Neural progenitor cell (in vitro differentiated cells): Measurements from ENCODE around the gene BMPER. TPM values are rescaled to one million over a fixed set of nuclear protein-coding genes. Genes with fewer than 3 reads are reported as not detected.

Experiments
- DNase-seq: peaks from one replicate; pipeline ENCODE4 v3.0.0-alpha.2; 2016; ENCODE audit warnings: low spot score
- H2AFZ ChIP-seq: fragments of 200-600 bp; sonication (generic); replicated peaks from 2 replicates; pipeline ENCODE4 v1.6.1; 2016; ENCODE audit warnings: antibody characterized with exemption
- H3F3A ChIP-seq: fragments of 200-600 bp; sonication (generic); 2 replicates; pipeline ENCODE4 v1.6.1; 2016; ENCODE audit warnings: antibody characterized with exemption, low read depth
- H3K27ac ChIP-seq: fragments of 200-600 bp; sonication (generic); 2 replicates; pipeline ENCODE4 v1.5.1; 2016; ENCODE audit warnings: mild to moderate bottlenecking
- H3K27me3 ChIP-seq: fragments of 200-600 bp; sonication (generic); 2 replicates; pipeline ENCODE4 v1.6.1; 2016; ENCODE audit warnings: mild to moderate bottlenecking, moderate library complexity
- H3K36me3 ChIP-seq: fragments of 200-600 bp; sonication (generic); 2 replicates; pipeline ENCODE4 v1.5.1; 2016
- H3K4me1 ChIP-seq: fragments of 200-600 bp; sonication (generic); 2 replicates; pipeline ENCODE4 v1.6.1; 2016; ENCODE audit warnings: mixed run types
- H3K4me2 ChIP-seq: fragments of 200-600 bp; sonication (generic); 2 replicates; pipeline ENCODE4 v1.6.1; 2016
- H3K4me3 ChIP-seq: fragments of 200-600 bp; sonication (generic); 2 replicates; pipeline ENCODE4 v1.5.1; 2016
- H3K79me2 ChIP-seq: fragments of 200-600 bp; sonication (generic); 2 replicates; pipeline ENCODE4 v1.6.1; 2016; ENCODE audit warnings: low read depth
- H3K9ac ChIP-seq: fragments of 200-600 bp; sonication (generic); 2 replicates; pipeline ENCODE4 v1.6.1; 2016
- H3K9me3 ChIP-seq: fragments of 200-600 bp; sonication (generic); 2 replicates; pipeline ENCODE4 v1.5.1; 2016; ENCODE audit warnings: low read depth
- H4K20me1 ChIP-seq: fragments of 200-600 bp; sonication (generic); 2 replicates; pipeline ENCODE4 v1.6.1; 2016; ENCODE audit warnings: low read depth
- H3K27ac Mint-ChIP-seq: 3 replicates; pipeline ENCODE4 v1.8.0; 2021; ENCODE audit warnings: mixed read lengths
- H3K27me3 Mint-ChIP-seq: 2 replicates; pipeline ENCODE4 v1.8.0; 2022; ENCODE audit warnings: low read depth, mild to moderate bottlenecking, inconsistent platforms, moderate library complexity, mixed read lengths; ENCODE audit not compliant: insufficient read depth
- H3K36me3 Mint-ChIP-seq: 3 replicates; pipeline ENCODE4 v1.8.0; 2021; ENCODE audit warnings: mixed read lengths
- H3K4me1 Mint-ChIP-seq: 3 replicates; pipeline ENCODE4 v1.8.0; 2021; ENCODE audit warnings: mixed read lengths
- H3K4me3 Mint-ChIP-seq: 3 replicates; pipeline ENCODE4 v1.8.0; 2021; ENCODE audit warnings: mild to moderate bottlenecking, moderate library complexity, mixed read lengths
- H3K9me3 Mint-ChIP-seq: 3 replicates; pipeline ENCODE4 v1.8.0; 2020; ENCODE audit warnings: mixed read lengths
- EZH2 ChIP-seq: fragments of 200-600 bp; sonication (generic); IDR thresholded peaks from 2 replicates; pipeline ENCODE4 v1.6.1; 2017; ENCODE audit warnings: antibody characterized with exemption, mild to moderate bottlenecking, moderate library complexity
- EZH2phosphoT487 ChIP-seq: fragments of 200-600 bp; sonication (generic); IDR thresholded peaks from 2 replicates; pipeline ENCODE4 v1.6.1; 2017; ENCODE audit warnings: antibody characterized with exemption
- total RNA-seq: library from RNA; depleted of rRNA; stranded (reverse); fragments of >200 nt; gene quantifications from 2 replicates; pipeline ENCODE4 v1.2.3, GENCODE V29; 2015; ENCODE audit warnings: low replicate concordance
- TF ChIP-seq, protein P1 (sequence below): fragments of 200-600 bp; sonication (generic); IDR thresholded peaks from 2 replicates; pipeline ENCODE4 v1.5.1; 2017; ENCODE audit warnings: antibody characterized with exemption, mild to moderate bottlenecking

BMPER gene
- total RNA-seq, 1 donor from 2014 or later: 1.2 TPM

DNA sequence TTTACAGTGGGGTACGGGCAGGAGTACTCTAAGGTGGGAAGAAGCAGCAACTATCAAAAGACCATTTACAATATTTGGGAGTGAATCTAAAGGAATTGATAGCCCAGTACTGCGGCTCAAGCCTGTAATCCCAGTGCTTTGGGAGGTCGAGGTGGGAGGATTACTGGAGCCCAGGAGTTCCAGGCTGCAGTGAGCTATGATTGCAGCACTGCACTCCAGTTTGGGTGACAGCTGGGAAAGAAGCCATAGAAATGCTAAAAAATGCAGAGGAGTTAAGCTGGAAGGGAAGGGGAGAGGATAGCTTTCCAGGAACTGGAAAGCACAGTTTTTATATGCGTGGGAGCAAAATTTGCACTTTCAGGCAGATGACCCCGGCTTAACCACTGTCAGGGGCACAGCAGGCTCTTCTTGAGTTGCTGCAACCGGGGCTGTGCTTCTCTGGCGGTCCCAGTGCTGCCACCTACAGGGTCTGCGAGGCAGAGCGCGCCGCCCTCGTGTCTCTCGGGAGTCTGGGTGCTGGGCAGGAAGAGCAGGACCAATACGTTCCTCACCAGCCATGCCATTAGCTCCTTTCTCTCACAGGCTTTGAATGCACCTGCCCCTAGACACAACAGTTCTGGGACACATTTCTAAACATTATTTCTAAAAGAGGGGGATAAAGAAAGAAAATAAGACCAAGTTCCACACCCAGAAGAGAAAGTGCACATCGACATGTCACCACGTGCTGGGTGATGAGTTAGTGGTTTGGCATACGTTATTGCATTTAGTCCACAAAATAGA, 10.1 kb upstream of the BMPER start:
- no peak overlapping the region for H2AFZ ChIP-seq
- H3K4me3 ChIP-seq: no peak overlapping the region
- H3K4me3 Mint-ChIP-seq: no peak overlapping the region

DNA sequence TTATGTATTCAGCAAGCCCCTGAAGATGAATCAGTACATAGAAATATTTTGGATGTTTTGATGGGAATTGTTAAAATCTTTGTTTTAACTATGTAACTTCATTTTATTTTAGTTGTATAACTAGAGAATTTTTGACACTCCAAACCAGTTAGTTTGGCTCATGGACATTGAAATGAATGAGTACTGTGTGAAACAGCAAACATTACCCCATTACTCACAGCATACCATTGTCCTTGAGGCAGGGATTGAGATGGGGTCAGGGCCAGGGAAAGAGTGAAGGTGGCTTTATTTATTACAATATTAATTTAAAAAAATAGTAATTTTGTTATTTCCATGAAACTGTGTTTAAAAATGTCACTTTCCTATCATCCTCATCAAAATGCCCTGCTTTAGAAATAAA, 4.8 kb upstream of the BMPER start:
- Mint-ChIP-seq H3K27ac (no peak overlapping the region), H3K27me3 (peaks cover 15% of the 10 kb centered on the region), H3K9me3 (no peaks in the 10 kb centered on the region), H3K4me3 (no peak overlapping the region), H3K4me1 (peaks cover 5% of the 10 kb centered on the region), H3K36me3 (no peaks in the 10 kb centered on the region)
- Histone ChIP-seq H3K4me1 (peaks cover 10% of the 10 kb centered on the region), H3K27ac (no peak overlapping the region), H3K27me3 (peaks cover 33% of the 10 kb centered on the region), H3K4me2 (no peak overlapping the region), H3K9ac (no peak overlapping the region), H3K4me3 (no peak overlapping the region), H3K79me2 (no peaks in the 10 kb centered on the region), H3K9me3 (no peaks in the 10 kb centered on the region), H3K36me3 (no peaks in the 10 kb centered on the region), H3F3A (peaks cover 16% of the 10 kb centered on the region), H2AFZ (no peak overlapping the region), H4K20me1 (no peaks in the 10 kb centered on the region)
- no peak for DNase-seq
- TF ChIP-seq, protein P1, sequence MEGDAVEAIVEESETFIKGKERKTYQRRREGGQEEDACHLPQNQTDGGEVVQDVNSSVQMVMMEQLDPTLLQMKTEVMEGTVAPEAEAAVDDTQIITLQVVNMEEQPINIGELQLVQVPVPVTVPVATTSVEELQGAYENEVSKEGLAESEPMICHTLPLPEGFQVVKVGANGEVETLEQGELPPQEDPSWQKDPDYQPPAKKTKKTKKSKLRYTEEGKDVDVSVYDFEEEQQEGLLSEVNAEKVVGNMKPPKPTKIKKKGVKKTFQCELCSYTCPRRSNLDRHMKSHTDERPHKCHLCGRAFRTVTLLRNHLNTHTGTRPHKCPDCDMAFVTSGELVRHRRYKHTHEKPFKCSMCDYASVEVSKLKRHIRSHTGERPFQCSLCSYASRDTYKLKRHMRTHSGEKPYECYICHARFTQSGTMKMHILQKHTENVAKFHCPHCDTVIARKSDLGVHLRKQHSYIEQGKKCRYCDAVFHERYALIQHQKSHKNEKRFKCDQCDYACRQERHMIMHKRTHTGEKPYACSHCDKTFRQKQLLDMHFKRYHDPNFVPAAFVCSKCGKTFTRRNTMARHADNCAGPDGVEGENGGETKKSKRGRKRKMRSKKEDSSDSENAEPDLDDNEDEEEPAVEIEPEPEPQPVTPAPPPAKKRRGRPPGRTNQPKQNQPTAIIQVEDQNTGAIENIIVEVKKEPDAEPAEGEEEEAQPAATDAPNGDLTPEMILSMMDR: no peak
- TF ChIP-seq EZH2 (no peak), EZH2phosphoT487 (no peak)

More for the DNA sequence above, 10.1 kb upstream of the BMPER start:
- Histone ChIP-seq H3K79me2 (no peaks in the 10 kb centered on the region), H3K9me3 (no peaks in the 10 kb centered on the region), H3K9ac (no peak overlapping the region), H4K20me1 (no peaks in the 10 kb centered on the region), H3K27me3 (no peaks in the 10 kb centered on the region), H3K4me1 (peaks cover 6% of the 10 kb centered on the region), H3K36me3 (no peaks in the 10 kb centered on the region), H3K4me2 (no peak overlapping the region), H3K27ac (no peak overlapping the region), H3F3A (no peaks in the 10 kb centered on the region)
- TF ChIP-seq EZH2phosphoT487: no peak
- no peak for TF ChIP-seq EZH2
- TF ChIP-seq, protein P1: peak; percentile 83
- Mint-ChIP-seq H3K27ac (no peak overlapping the region), H3K9me3 (no peaks in the 10 kb centered on the region), H3K4me1 (peaks cover 4% of the 10 kb centered on the region), H3K27me3 (peaks cover 6% of the 10 kb centered on the region), H3K36me3 (no peaks in the 10 kb centered on the region)
- peak; percentile 87 for DNase-seq

DNA sequence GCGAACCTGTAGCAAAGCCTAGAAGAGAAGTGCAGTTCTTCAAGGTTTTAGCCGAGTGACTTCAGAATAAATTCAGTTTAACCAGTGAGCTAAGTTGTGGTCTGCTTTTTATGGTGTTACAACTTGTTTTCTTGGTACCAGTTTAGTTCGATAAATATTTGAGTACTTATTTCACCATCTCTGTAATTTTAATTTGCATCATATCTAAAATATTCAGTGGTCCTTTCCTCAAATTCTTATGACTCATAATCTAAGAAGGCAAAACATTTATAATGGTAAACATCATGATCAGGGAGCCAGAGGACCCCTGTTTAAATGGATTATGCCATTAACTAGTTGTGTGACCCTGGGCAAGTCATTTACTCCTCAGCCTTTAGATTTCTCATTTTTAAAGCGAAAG, 4.1 kb upstream of the BMPER start:
- TF ChIP-seq EZH2 (no peak), EZH2phosphoT487 (no peak)
- TF ChIP-seq, protein P1: no peak
- no peak for DNase-seq
- Mint-ChIP-seq H3K36me3 (no peaks in the 10 kb centered on the region), H3K4me1 (peaks cover 5% of the 10 kb centered on the region), H3K4me3 (no peak overlapping the region), H3K27ac (no peak overlapping the region), H3K27me3 (peaks cover 22% of the 10 kb centered on the region), H3K9me3 (no peaks in the 10 kb centered on the region)
- Histone ChIP-seq H3K79me2 (no peaks in the 10 kb centered on the region), H2AFZ (no peak overlapping the region), H4K20me1 (peaks cover 4% of the 10 kb centered on the region), H3F3A (peaks cover 22% of the 10 kb centered on the region), H3K9ac (no peak overlapping the region), H3K27me3 (peaks cover 40% of the 10 kb centered on the region), H3K4me3 (no peak overlapping the region), H3K9me3 (no peaks in the 10 kb centered on the region), H3K4me2 (no peak overlapping the region), H3K36me3 (no peaks in the 10 kb centered on the region), H3K27ac (no peak overlapping the region), H3K4me1 (peaks cover 15% of the 10 kb centered on the region)
